Urinary bladder (tissue), 4 donors: ENCODE data around the gene CDC45. TPM values are rescaled to one million over a fixed set of nuclear protein-coding genes. Genes with fewer than 3 reads are reported as not detected.

ENCODE experiments used
- DNase-seq: peaks from one replicate; pipeline ENCODE4 v3.0.0-alpha.2; 2015; ENCODE audit errors: extremely low spot score
- H3K27ac ChIP-seq: one replicate; pipeline ENCODE4 v1.5.1; 2013; ENCODE audit warnings: low read depth, mild to moderate bottlenecking, moderate library complexity
- H3K36me3 ChIP-seq: one replicate; pipeline ENCODE4 v1.6.1; 2013; ENCODE audit warnings: mild to moderate bottlenecking, moderate library complexity; ENCODE audit not compliant: insufficient read depth
- H3K4me1 ChIP-seq: one replicate; pipeline ENCODE4 v1.6.1; 2013; ENCODE audit warnings: mild to moderate bottlenecking, moderate library complexity; ENCODE audit not compliant: insufficient read depth
- H3K4me3 ChIP-seq: one replicate; pipeline ENCODE4 v1.5.1; 2013; ENCODE audit warnings: low read depth, low read length
- WGBS: extraction: QIAGEN DNeasy Blood & Tissue Kit; methylation state at CpG from one replicate; pipeline ENCODE4 v1.1.7; 2013; 5-methylcytosine and 5-hydroxymethylcytosine counted together
- polyA plus RNA-seq: library from polyadenylated mRNA; stranded (reverse); fragments of 200-250 nt; gene quantifications from one replicate; pipeline ENCODE4 v1.2.3, GENCODE V29; 2013
- total RNA-seq: library from RNA; depleted of rRNA; stranded (reverse); fragments of >200 nt; gene quantifications from one replicate; pipeline ENCODE4 v1.2.3, GENCODE V29; 2014
- donor health status: healthy with polysubstance abuse.
- donor health status: healthy.

The CDC45 gene
- total and polyA plus RNA-seq, 2 donors = 0.34 to 4.0 TPM

- H3K4me3 ChIP-seq = no peak overlapping the region
- no peaks in the 10 kb centered on the region for H3K4me1 ChIP-seq
- no peak overlapping the region for H3K27ac ChIP-seq
- DNase-seq = no peak
- WGBS = 92% methylated on average over 14 of the region's 14 CpGs
- H3K36me3 ChIP-seq = no peaks in the 10 kb centered on the region
Observed at GRCh38 chr22:19514831-19515565, 35.3 kb downstream of the CDC45 start.

- H3K4me3 ChIP-seq = no peak overlapping the region
- WGBS = 96% methylated on average over 12 of the region's 12 CpGs
- no peak overlapping the region for H3K27ac ChIP-seq
- DNase-seq = no peak
- H3K4me1 ChIP-seq = no peaks in the 10 kb centered on the region
- no peaks in the 10 kb centered on the region for H3K36me3 ChIP-seq
Observed at GRCh38 chr22:19515654-19516377, 36.1 kb downstream of the CDC45 start.

- 93% methylated on average over 19 of the region's 19 CpGs for WGBS
Observed at GRCh38 chr22:19516378-19517170, 36.9 kb downstream of the CDC45 start.

GRCh38 chr22:19517171-19517500, 37.4 kb downstream of the CDC45 start:
- Histone ChIP-seq H3K36me3 (no peaks in the 10 kb centered on the region), H3K4me1 (no peaks in the 10 kb centered on the region), H3K4me3 (no peak overlapping the region), H3K27ac (no peak overlapping the region)
- no peak for DNase-seq
- WGBS = 96% methylated on average over 10 of the region's 10 CpGs

More at GRCh38 chr22:19516378-19517170, 36.9 kb downstream of the CDC45 start:
- DNase-seq = no peak
- H3K4me3 ChIP-seq = no peak overlapping the region
- no peaks in the 10 kb centered on the region for H3K4me1 ChIP-seq
- H3K36me3 ChIP-seq = no peaks in the 10 kb centered on the region
- H3K27ac ChIP-seq = no peak overlapping the region

- 92% methylated on average over 12 of the region's 12 CpGs for WGBS
- no peaks in the 10 kb centered on the region for H3K4me1 ChIP-seq
- no peak overlapping the region for H3K27ac ChIP-seq
- no peak for DNase-seq
- H3K4me3 ChIP-seq = no peak overlapping the region
- H3K36me3 ChIP-seq = no peaks in the 10 kb centered on the region
Observed at GRCh38 chr22:19517919-19518611, 38.3 kb downstream of the CDC45 start.

GRCh38 chr22:19518635-19519034, 38.9 kb downstream of the CDC45 start:
- Histone ChIP-seq H3K4me3 (no peak overlapping the region), H3K4me1 (no peaks in the 10 kb centered on the region), H3K27ac (no peak overlapping the region), H3K36me3 (no peaks in the 10 kb centered on the region)
- DNase-seq = no peak
- 89% methylated on average over 10 of the region's 10 CpGs for WGBS

- no peaks in the 10 kb centered on the region for H3K4me1 ChIP-seq
- no peak overlapping the region for H3K27ac ChIP-seq
- 89% methylated on average over 17 of the region's 17 CpGs for WGBS
- H3K4me3 ChIP-seq = no peak overlapping the region
- H3K36me3 ChIP-seq = no peaks in the 10 kb centered on the region
- DNase-seq = no peak
Observed at GRCh38 chr22:19519041-19519926, 39.6 kb downstream of the CDC45 start.

- no peaks in the 10 kb centered on the region for H3K36me3 ChIP-seq
- H3K4me1 ChIP-seq = no peaks in the 10 kb centered on the region
- WGBS = 92% methylated on average over 6 of the region's 6 CpGs
- no peak overlapping the region for H3K27ac ChIP-seq
- DNase-seq = no peak
- no peak overlapping the region for H3K4me3 ChIP-seq
Observed at GRCh38 chr22:19520007-19520406, 40.3 kb downstream of the CDC45 start.

GRCh38 chr22:19520566-19521305, 41.0 kb downstream of the CDC45 start:
- H3K4me3 ChIP-seq = no peak overlapping the region
- H3K27ac ChIP-seq = no peak overlapping the region
- no peaks in the 10 kb centered on the region for H3K36me3 ChIP-seq
- DNase-seq = no peak
- WGBS = 93% methylated on average over 10 of the region's 10 CpGs
- no peaks in the 10 kb centered on the region for H3K4me1 ChIP-seq

- Histone ChIP-seq H3K27ac (no peak overlapping the region), H3K4me1 (no peaks in the 10 kb centered on the region), H3K36me3 (no peaks in the 10 kb centered on the region), H3K4me3 (peak overlapping the region; percentile 20)
- DNase-seq = no peak
- WGBS = 69% methylated on average over 16 of the region's 16 CpGs
Observed at GRCh38 chr22:19522190-19522880, 42.6 kb downstream of the CDC45 start.

- no peak for DNase-seq
- WGBS = 28% methylated on average over 9 of the region's 9 CpGs
- H3K27ac ChIP-seq = no peak overlapping the region
- H3K36me3 ChIP-seq = no peaks in the 10 kb centered on the region
- H3K4me3 ChIP-seq = peak overlapping the region; percentile 20
- no peaks in the 10 kb centered on the region for H3K4me1 ChIP-seq
Observed at GRCh38 chr22:19522881-19523239, 43.1 kb downstream of the CDC45 start.
